Medulla oblongata (tissue), 1 donor: ENCODE data around the gene ZBTB20.

Experiments used
- DNase-seq: peaks from one replicate; pipeline ENCODE4 v3.0.0-alpha.2; 2015; ENCODE audit errors: extremely low spot score

Gene ZBTB20

DNA sequence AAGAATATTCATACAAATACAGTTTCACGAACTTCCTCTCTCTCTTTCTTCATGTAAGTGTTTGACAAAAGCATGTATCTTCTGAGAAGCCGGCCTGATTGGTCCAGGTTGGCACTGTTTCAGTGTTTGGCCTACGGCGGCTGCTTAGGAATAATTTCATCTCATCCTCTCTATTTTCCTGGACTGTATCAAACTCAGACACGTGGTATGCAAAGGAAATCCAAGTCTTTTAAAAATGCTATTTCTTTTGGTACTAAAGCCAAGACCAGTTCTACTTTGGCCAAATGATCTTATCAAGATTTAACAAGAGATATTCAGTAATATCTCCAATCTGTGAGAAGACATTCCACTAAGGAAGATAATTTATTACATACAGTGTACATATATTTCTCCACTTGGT lies 700.5 kb downstream of the ZBTB20 start:
- peak; percentile 55 for DNase-seq

DNA sequence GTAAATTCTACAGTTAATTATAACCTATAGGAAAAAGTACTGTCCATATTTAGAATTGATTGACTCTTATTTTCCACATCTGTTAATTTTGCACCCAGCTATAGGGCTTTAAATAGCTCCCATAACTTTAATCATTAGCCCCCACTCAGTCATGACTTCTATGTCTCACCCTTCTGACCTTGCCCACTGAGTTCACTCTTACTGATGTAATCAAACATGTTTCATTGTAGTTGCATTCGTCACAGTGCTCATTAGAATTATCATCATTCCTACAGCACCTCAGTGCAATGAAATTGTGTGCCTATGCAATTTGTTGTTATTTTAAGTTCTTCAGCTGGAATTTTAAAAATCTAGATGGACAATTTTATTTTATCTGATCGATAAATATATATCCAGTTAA lies 701.9 kb downstream of the ZBTB20 start:
- DNase-seq = no peak

DNA sequence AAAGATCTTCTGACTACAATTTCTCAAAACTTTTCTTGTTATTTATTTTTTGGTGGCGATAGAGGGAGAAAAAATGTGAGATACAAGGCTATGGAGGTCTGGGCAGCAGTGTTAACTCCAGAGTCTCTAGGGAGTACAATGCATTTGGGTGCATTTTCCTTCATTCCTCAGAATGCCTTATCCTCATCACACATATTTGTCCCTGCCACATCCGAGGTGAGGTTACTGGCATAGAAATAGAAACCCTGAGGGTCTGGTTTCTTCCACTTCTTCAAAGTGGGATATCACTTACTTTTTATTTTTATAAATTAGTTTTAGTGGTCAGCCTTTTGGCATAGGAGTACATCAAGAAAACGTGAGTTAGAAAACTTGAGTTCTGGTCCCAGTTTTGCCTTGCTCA lies 702.9 kb downstream of the ZBTB20 start:
- no peak for DNase-seq

DNA sequence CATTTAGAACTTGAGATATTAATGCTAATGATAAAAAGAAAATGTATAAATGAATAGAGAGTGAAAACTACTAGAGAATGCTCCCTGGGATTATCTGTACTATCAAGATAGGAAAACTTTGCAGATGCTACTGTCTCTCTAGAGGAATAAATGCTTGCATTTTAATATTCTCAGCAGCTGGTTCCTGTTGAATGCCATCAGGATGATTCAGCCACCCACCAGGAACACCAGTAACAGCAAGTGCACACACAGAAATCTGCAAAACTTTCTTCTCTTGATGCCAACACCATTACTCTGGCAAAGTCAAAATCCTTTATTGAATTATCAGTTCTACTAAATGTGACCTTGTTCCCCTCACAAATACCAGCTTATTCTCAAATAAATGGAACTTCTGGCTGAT lies 704.8 kb downstream of the ZBTB20 start:
- peak; percentile 15 for DNase-seq

DNA sequence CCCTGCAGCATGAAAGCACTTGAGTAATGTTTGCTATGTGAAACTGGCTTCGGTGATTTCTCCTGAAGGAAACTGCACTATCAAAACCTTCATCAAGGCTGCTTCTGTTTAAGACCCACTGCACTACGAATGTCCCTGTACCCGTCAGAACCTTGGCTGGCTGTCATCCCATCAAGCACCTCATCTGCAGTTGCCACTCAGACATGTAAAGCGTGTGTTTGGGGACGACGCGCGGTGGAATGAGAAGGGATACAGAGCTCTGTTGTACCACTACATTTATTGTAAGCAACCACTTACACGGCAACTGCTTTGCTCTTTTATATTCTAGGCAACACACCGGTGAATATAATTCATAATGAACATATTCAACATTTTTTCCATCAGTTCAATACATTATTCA lies 705.7 kb downstream of the ZBTB20 start:
- peak; percentile 54 for DNase-seq

DNA sequence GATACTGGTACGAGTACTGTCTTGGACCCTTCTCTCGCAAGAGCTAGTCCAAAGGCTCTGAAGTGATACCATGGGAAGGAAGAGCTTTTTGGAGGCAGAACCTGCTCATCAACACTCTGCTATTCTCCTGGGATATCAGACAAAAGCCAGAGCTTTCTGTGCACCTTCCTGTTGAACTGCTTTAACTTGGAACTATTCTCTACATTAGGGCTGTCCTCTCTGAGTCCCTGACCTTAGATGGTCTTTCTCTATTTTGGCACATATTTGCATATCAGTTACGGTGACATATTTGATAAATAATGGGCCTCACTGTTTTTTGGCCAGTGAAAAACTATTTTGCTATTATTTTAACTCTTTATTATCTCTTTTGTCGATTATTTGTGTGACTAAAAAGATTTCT lies 706.4 kb downstream of the ZBTB20 start:
- no peak for DNase-seq

DNA sequence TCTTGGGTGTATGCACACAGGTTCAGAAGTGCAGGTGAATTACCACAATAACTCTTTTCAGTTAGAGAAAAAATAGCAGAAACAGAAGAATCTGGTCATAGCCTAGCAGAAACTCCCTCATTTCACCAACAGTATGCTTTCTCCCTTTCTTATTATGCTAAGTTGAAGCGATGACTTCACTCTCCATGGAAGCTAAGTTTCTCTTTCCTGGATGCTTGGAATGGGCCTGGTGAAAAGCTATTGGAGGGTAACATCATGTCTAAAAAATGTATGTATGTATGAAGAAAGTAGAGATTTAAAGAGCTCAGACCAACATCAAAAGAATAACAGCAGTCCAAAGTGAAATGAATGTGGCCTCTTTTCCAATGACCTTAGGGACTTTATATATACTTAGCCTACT lies 707.8 kb downstream of the ZBTB20 start:
- DNase-seq = no peak

DNA sequence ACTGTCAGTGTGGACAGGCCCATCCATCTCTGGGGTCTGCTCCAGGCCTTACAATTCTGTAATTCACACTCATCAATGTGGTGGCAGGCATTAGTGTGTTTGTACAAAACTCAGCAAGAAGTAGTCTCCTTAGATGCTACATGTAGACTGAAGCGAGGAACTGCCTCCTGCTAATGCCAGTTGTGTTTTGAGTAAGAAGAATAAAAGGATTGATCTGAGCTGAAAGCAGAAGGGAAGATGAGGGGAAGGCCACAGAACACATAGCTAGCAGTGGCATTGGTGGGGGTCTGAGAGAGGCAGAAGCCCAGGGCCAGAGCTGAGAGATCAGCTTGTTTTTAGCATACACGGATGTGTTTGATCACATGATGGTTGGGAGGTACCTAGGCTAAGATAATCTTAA lies 709.2 kb downstream of the ZBTB20 start:
- no peak for DNase-seq

DNA sequence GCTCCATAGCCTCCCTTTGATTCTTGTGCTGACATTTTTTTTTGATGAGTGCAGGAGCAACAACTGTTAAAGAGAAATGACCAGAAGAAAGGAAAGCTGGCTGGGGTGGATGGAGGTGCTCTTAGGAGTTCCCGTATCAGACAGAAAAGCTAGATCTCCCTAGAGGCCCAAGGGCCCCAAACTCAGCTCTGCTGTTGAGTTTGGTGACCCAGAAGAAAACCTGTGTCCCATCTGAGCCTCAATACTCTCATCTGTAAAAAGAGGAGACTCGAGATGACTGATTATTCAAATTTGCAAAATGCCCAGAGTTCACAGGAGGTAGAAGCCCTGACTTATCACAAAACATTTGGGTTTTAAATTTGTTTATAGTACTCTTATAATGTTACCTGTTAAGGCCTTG lies 710.9 kb downstream of the ZBTB20 start:
- no peak for DNase-seq

DNA sequence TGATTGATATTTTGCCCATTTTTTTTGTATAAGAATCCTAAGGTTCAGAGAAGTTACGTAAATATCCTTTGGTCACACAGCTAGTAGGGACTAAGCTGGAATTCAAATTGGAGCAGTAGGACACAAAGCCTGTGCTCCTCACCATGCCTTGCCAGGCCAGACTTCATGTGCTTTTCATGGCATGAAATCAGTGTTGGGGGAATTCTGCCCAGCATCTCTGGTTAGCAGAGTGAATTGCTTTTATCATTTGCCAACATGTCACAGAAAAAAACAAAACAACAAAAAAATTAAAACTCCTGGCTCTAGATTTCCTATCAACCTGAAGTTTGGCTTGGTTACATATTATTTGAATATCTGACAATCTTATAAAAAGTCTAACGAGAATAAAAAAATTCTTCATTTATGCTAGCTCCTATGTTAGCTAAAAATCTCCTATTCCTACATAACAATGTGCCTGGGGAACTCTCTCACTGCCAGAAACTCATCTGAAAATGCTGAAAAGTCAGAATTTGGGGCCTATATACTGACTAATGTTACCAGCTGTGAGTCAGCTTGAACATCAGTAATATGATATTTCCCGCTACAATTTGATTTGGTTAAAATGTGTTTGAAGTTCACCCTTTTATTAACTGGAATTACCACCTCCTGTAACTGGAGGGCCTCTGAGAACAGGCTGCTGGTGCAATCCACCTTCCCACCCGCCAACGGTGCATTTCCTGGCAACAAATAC lies 711.5 kb downstream of the ZBTB20 start:
- DNase-seq = no peak

DNA sequence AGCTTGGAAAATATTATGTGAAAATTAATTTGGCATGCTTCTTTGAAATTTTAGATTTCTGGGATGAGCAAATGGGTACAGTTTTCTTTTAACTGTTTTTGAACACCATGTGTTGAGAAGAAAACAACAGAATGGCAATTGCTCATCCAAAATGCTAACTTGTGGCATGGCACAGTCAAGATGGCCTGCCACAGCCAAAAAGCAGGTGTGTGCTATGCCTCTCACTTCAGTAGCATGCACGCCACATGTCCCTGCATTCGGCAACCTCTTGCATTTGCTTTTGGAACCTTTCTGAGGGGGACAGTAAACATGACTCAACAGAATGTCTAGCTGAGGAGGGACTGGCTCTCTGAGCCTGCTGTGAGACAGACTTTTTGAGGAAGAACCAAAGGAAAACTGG lies 714.8 kb downstream of the ZBTB20 start:
- DNase-seq = no peak

DNA sequence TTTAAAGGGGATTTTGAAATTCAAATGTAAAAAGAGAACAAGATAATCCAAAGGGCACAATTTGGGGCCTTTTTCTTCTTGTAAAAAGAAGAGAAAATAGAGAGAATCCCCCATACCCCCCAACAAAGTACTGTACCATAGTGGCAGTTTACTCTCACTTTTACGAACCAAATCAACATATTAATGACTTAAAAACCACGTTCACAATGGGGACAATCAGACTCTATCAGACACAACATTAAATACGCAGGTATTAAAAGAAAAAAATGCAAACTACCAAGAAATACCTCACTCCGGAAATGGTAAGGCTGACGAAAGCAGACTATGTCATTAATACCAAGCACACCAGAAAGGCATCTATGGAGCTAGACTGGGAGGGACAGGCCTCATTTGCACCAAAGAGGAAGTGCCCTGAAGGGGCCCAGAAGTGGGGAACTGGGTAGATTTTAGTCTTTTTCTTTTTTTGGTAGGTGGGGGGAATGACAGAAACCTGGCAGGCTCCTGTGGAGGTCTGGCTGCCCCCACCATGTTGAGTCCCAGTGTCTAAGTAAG lies 719.0 kb downstream of the ZBTB20 start:
- no peak for DNase-seq

DNA sequence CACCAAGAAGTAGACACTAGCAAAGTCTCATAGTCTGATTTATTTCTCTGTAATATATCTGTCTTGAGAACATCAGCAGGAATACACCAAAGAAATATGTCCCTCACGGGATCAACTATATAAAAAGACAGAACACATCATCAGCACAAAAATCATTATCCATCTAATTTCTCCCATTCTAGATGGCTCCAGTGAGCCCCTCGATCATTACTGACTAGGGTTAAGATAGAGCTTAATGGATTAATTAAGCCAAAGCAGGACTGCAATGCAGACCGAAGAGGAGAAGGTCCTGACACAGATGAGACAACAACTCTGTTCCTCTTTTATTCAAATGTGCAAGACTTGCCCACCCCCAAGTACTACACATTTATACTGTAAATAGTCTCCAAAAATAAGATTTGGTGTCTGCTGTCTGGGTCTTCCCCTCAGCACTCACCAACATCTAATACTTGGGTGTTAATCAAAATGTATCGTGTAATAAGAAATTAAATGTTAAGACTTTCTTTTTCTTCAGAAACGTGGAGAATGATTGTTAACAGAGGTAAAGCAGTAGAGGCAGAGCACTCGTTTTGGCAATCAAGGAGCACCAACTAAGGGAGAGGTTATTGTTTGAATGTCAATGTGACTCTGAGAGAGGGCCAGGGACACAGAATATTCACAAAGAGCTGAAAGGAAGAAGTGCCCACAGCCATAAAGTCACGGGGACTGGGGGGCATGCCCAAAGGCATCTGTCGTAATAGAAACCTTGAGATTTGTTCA lies 719.6 kb downstream of the ZBTB20 start:
- no peak for DNase-seq

DNA sequence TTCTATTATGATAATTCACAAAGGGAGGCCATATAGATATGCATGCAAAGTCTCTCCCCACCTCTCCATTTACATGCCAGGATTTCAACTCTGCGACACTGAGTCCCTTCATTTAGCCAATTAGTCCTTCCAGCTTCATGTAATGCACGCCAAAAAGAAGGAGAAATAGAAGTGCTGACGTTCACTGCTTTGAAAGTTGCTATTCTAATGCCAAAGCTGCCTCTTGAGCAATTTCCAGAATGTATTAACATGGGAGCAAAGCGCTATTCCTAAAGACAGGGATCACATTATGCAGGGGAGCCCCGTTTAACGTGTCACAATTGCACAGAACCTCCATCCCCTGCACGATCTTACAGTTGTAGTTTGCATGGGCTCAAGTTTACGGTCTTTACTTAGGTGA lies 722.8 kb downstream of the ZBTB20 start:
- DNase-seq = no peak

DNA sequence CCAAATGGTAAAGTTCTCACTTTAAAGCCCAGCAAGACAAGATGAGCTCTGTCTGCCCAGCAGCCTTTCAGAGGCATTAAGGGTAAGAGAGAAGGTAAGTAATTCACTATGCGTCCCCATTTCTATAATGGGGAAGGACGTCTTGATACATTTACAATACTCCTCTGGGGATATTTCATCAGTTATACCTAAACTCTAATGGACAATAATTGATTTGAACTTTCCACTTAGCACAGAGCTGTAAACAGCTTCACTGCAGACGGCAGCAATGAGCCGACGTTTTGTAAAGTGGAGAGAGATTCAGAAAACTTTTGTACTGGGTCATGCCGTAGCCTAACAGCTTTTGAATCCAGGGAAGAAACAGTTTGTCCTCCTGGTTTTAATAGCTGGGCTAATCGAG lies 725.9 kb downstream of the ZBTB20 start:
- no peak for DNase-seq

DNA sequence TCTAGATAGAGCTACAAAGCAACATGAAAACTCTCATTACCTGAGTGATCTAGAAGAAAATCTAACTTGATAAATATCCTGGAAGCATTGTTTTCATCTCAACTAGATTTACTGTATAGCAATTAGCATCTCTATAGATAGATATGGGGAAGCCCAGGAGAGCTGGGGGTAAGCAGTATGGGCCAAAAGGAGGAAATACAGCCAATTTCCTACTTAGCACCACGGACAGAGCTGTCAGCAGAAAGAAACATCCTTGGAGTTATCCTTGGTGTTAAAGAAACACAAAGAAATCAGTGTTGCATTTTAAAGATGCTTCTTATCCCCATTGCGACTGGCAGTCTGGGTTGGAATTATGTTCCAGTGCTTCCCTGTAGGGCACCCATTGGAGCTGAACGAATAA lies 727.0 kb downstream of the ZBTB20 start:
- DNase-seq = no peak

DNA sequence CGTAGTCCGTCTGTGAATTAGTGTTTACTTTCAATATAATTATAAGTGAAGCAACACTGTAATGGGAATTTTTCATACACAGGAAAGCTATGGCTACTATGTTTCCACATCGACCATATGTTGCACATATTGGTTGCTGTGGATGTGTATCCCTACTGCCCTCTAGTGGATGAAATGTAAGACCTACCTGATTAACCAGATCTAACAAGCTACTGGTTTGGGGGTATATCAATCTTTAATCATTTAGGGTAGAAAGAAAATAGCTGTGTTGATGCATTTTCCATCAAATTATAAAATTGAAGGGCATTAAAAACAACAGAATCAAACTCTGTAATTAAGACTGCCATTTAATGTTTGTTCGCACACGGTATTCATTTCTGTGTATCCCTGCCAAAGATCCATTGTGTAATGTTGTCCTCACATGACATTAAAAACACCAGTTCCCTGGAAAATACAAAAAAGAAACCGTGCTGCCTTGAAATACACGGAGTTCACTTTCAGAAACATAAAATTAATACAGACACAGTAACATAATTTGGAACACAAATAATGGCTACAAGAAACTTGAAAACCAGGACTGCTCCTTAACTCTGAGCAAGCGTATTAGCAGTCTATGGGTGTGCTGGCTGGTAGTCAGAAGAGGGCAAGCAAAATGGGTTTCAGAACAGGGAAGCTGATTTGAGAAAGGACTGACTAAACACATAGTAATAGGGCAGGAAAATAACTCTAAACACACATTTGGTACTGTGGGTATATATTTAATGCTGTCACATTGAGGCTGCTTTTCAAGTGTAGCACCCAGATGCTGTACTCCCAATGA lies 728.2 kb downstream of the ZBTB20 start:
- peak; percentile 89 for DNase-seq

DNA sequence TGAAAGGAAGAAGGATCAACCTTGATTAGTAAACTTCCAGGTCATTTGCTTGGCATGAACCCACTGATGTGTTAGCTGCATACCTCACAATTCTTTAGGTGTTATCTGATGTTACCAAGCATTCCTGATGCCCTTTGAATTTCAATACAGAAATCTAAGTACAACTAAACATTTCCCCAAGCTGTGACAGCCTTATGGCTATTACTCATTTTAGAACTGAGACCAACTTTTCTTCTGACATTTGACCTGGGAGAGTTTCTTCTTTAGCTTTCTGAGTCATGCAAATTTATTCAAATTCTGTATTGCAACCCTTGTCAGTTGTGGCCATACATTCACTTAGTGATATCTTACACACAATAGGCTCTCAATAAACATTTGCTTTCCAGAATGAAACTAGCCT lies 729.0 kb downstream of the ZBTB20 start:
- no peak for DNase-seq

DNA sequence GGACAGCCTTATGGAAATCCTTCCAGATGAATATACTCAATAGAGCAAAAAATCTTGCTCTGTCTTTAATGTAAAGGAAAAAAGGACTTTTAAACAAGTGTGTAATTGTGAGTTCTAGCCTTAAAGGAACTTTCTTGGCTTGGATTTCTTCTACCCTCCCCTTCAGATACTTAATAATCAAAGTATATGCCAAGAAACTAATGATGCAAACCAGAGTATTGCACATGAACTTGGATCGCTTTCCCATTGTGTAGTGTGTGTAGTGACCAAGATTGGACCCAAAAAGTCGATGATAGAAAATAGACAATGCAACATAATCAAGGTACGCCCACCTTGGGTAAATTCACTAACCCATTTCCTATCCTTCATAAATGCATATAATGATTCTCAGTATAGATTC lies 729.4 kb downstream of the ZBTB20 start:
- DNase-seq = no peak

DNA sequence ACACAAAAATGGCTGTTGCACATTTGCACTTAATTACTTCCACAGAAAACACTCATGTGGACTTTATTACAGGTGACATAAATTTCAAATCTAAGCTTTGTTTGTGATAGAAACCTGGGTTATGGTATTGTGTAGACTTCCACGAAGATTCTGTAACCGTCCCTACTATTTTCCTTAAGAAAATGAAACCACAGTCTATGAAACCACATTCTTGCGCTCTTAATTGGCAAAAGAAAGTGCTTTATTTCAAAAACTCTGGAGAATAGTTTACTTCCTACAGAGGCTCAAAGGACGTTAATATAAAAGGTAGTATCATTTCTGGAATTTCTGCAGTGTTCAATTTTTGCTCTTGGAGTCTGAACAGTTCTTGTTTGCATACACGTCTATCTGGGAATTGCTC lies 729.8 kb downstream of the ZBTB20 start:
- DNase-seq = no peak

DNA sequence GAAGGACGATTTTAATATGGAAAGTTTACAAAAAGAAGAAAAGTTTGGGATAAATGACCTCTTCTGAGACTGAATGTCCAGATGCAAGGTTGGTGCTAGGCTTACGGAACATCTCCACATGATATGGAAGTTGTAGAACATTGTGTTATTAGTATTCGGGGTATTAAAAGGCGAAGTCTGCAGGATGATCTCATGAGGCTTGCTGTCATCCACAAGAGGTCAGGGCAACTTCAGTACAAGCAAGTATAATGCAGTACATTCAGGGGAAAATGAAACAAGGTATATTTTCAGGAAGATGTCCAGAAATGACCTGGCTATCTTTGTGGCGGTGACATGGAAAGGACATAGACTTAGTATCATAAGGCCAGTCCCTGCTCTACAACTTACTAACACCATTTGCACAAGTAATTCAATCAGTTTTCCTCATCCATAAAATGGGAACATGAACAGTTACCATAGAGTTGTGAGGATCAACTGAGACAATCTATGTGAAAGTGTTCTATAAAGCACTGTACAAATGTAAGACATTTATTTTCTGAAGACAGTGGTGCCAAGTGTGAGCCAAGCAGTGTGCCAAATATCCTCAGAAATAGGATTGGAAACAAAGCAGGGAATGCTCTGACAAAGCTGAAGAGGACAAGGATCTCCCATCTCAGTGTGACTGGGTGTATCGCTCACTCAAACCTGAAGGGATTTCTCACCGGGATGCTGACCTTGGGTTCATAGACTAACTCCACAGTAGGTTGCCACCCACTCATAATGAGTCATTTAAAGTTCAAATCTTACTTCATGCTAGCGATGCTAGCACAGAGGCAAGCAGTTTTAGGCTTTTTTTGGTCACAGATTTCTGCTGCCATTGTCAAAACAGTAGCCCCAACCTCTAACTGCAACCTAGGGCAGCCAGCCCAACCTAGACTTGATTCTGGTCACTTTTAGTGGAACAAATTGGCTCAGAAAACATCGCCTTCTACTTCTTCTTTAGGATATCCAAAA lies 735.0 kb downstream of the ZBTB20 start:
- no peak for DNase-seq
